Embryonic facial prominence (tissue), 1 donor: ENCODE results near the gene C19orf25.
"Not testable (repeated sequence)": the region's sequence is repeated elsewhere in the genome, so short reads cannot be mapped to it uniquely, and the experiment has no call there.

Experiments
- DNase-seq: peaks from one replicate; pipeline ENCODE4 v3.0.0-alpha.2; 2016; ENCODE audit errors: extremely low spot score

Gene C19orf25

DNA sequence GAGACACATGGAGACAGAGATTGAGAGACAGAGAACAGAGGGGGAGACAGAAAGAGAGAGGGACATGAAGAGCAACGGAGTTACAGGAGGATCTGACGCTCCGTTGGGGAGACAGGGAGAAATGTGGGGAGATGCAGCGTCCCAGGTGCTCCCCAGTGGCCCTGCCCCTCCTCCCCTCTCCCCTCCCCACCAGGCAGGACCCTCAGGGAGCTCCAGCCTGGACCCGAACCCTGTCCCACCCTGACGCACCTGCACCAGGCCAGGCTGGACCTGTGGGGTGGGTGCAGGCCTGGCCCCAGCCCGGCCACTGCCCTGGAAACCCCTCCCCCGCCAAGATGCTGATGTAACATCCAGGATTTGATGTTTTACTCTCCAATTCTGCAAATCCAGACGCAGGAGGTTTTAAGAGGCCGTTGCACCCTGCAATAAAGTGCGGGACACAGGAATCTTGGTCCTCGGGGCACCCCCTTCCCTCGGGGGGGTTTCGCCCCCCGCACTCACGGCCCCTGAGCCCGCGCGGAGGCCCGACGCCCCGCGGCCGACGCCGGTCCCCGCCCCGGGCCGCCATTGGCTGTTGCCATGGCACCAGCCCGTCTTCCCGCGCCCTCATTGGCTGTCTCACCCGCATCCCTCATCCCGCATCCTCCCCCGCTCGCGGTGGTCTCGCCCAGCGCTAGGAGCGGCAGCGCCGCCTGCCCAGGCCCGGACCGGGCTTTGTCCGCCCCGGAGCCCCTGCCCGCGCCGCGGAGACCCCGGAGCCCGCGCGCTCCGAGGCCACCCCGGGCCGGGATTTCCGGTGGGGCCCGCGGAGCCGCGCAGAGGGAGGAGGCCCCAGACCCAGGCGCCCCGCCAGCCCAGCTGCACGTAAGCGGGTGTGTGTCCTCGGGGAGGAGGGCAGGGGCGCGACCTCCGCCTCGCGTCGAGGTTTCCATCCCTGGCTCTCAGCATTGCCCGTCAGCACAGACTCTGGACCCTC lies 29.3 kb downstream of the C19orf25 start, which contains the start of gene APC2:
Gene APC2, plus strand, starts transcription at position 655 of the 976 bp plus-strand sequence. CDS start 2,881 bp downstream, outside the sequence.
- no peak for DNase-seq

DNA sequence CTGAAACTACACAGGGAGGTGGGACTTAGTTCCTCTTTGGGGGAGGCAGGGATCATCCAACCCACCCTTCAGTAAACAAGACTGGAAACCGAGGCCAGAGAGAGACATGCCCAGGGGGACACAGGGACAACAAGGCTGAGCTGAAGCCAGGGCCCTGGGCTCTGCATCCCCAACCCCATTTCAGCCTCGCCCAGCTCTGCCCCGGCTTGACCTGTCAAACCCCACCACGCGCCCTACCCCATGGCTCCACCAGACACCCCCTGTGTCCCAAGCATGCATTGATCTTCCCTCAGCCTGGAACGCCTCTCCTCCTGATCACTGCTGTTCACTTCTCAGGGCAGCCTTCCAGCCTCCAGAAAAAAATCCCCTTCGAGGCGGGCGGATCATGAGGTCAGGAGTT lies 31.1 kb downstream of the C19orf25 start:
- DNase-seq: no peak

GRCh38 chr19:1447504-1447903 lies 31.5 kb downstream of the C19orf25 start:
- DNase-seq: no peak

GRCh38 chr19:1446713-1447481 lies 32.1 kb downstream of the C19orf25 start:
- no peak for DNase-seq

DNA sequence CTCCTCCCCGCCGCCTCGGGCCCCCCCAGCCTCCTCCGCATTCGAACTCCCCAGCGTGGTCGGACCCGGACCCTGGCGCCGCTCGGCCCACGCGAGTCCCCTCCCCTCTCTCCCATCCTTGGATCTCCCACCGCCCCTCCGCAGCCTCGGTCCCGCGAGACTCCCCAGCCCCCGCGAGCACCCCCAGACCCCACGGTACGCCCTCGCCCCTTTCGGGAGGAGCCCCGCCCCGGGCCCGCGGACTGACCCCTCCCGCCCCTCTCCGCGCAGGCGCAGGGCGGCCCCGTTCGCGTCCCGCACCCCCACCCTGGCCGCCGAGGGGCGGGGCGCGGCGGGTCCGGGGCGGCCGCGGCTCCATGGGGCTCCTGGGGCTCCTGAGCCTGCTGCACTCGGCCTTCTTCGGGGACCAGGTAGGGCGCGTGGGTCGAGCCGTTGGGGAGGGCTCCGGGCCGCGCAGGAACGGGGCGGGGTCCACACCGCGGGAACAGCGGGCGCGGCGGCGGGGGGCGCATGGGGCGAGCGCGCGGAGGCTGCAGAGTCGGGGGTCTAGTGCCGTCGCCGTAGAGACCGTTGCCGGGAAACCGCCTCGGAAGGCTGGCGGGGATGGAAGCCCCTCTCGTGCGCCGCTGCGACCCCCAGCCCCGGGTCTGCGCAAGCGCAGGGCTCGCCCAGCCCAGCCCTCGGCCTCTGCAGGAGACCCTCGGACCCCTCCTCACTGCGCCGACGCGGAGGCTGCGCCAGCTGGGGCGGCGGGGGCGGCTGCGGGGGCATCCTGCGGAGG lies 32.9 kb downstream of the C19orf25 start:
- DNase-seq: no peak

DNA sequence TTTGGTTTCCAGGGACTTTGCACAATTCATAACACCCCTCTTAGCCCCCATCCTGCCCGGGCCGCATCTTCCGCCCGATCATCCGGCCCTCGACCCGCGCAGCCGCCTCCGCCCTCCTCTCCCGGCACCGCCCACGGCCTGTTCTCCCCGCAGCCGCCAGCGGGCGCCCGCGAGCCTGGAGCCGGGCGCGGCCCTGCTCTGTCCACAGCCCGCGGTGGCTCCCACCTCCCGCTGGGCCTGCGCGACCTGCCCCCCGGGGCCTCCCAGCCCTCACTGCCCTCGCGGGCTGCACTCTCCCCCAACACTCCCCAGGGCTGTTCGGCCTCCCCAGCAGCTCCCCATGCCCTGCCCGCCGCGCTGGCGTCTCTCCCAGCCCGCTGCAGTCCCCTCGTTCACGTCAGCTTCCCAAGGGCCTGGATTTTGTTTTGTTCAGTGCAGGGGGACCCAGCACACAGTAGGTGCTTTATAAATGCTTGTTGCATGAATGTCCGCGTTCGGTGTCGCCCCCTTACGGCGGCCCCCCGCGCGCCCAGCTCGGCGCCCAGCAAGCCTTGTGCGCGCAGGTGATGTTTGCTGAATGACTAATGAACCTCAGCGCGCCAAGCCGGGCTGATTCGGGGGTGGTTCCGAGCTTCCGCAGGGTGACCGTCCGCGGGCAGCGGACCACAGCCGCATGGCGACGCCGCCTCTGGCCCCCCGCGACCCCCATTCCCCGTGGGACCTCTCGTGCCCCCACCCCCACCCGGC lies 33.7 kb downstream of the C19orf25 start:
- no peak for DNase-seq

GRCh38 chr19:1441677-1442438 lies 37.2 kb downstream of the C19orf25 start:
- DNase-seq: no peak

DNA sequence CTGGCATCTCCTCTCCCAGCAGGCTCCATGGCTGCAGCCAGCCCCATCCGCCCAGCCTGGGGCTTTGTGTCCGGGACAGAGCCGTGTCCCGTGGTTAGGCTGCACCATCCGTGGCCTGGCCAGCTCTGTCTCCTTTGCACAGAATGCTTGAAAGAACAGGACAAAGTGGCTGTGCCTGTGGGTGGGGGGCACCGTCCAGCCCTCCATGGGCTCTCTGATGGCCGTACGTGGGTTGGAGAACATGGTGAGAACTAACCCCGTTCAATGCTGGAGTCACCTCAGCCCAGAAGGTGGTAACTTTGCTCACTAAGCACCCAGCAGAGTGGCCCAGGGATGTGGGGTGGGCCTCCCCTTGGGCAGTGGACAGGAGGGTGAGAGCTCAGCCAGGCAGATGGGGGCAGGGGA lies 38.0 kb downstream of the C19orf25 start:
- DNase-seq: no peak

GRCh38 chr19:1440418-1440801 lies 38.6 kb downstream of the C19orf25 start:
- DNase-seq: no peak

GRCh38 chr19:1439525-1440417 lies 39.2 kb downstream of the C19orf25 start:
- not testable (repeated sequence) for DNase-seq

- DNase-seq: no peak
Observed at GRCh38 chr19:1438933-1439354, 40.1 kb downstream of the C19orf25 start.

GRCh38 chr19:1438035-1438932 lies 40.7 kb downstream of the C19orf25 start, which contains the start of gene RPS15:
TSS of gene RPS15 (plus strand) at chr19:1438396. CDS start at chr19:1438426, 30 bp downstream.
- peak; percentile 92 for DNase-seq

GRCh38 chr19:1437609-1438008 lies 41.4 kb downstream of the C19orf25 start:
- DNase-seq: no peak

DNA sequence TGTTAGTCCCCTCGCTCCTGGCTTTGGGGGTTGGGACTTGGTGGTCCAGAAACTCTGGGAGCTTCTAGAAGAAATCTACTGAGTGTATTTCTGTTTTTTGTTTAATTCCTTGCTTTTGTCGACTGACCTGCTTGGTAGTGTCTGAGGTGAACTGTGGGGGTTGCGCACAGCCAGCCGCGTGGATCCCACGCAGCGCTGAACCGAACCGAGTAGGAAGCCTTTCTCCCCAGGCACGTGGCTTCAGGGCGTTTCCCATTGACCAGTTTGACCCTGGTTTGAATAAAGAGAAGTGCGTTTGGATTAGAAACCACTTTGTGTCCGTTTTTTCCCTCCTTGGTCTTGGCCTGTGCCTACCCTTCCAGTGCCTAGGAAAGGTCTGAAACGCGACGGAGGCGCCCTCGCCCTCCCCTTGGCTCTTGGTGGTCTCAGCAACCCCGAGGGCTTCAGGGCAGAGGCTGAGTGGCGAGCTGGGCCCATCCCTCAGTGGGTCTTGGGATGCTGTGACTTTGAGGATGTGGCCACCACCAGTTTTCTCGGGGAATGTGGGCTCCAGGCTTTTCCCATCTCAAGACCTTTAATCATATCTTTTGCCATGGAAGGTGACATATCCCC lies 43.5 kb downstream of the C19orf25 start:
- DNase-seq: no peak

GRCh38 chr19:1434577-1435060 lies 44.4 kb downstream of the C19orf25 start:
- DNase-seq: no peak

DNA sequence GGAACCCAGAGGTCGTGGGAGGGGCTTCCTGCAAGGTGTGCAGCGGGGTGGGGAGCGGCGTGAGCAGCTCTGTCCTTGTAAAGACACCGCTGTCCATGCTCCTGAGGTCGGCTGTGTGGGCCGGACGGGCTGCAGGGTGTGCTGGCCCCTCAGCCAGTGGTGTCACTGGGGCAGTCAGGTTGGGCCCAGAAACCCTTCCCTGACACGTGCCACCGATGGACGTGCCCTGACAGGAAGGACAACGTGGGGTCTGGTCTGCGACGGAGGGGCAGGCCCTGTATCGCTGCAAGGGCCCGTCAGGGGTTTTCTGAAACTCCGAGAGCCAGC lies 45.0 kb downstream of the C19orf25 start:
- DNase-seq: no peak
